Activated B cell treated with CpG ODN at 0.5 μM for 24 hours (primary cell): ENCODE results near the gene ITGB2. TPM values are rescaled to one million over a fixed set of nuclear protein-coding genes. Genes with fewer than 3 reads are reported as not detected.

ENCODE experiments used
- ATAC-seq: fragments of 200-7000 bp; cut with Tn5 transposase; one replicate; pipeline ENCODE4 v1.10.0; 2021; ENCODE audit warnings: low read depth, mild to moderate bottlenecking, moderate library complexity
- CTCF ChIA-PET: fragments of 350-600 bp; sonication (Branson Sonifier 250); formaldehyde crosslinking; loops from one replicate; lab custom pipeline; 2021; ENCODE audit warnings: antibody characterized with exemption; lab: Charles Lee
- POLR2A ChIA-PET: fragments of 350-600 bp; sonication (Branson Sonifier 250); formaldehyde crosslinking; loops from one replicate; lab custom pipeline; 2021; ENCODE audit warnings: antibody characterized with exemption; lab: Charles Lee
- DNase-seq: peaks from one replicate; pipeline ENCODE4 v3.0.0; 2022
- H3K27ac Mint-ChIP-seq: one replicate; pipeline ENCODE4 v1.8.0; 2020; ENCODE audit warnings: mixed read lengths
- H3K27me3 Mint-ChIP-seq: one replicate; pipeline ENCODE4 v1.8.0; 2021; ENCODE audit warnings: mixed read lengths
- H3K36me3 Mint-ChIP-seq: one replicate; pipeline ENCODE4 v1.8.0; 2021; ENCODE audit warnings: low read depth, mixed read lengths
- H3K4me1 Mint-ChIP-seq: one replicate; pipeline ENCODE4 v1.8.0; 2021; ENCODE audit warnings: mixed read lengths
- H3K4me3 Mint-ChIP-seq: one replicate; pipeline ENCODE4 v1.8.0; 2020; ENCODE audit warnings: mild to moderate bottlenecking, mixed read lengths
- H3K9me3 Mint-ChIP-seq: one replicate; pipeline ENCODE4 v1.8.0; 2020; ENCODE audit warnings: mixed read lengths
- CTCF ChIP-seq: fragments of 200-600 bp; IDR thresholded peaks from one replicate; pipeline ENCODE4 v1.8.0; 2022; ENCODE audit warnings: antibody characterized with exemption, mild to moderate bottlenecking
- intact Hi-C: fragments of 100-400 bp; cut with micrococcal nuclease; formaldehyde crosslinking; loops from one replicate; pipeline ENCODE4 v1.15.1; 2024
- total RNA-seq: library from RNA; stranded (reverse); gene quantifications from 2 replicates; pipeline ENCODE4 v1.2.3, GENCODE V29; 2022

ITGB2 gene
- total RNA-seq, 1 donor from 2014 or later: 124 TPM

GRCh38 chr21:44890338-44890931 lies 30.3 kb downstream of the ITGB2 start:
- ATAC-seq (no peak), DNase-seq (no peak)
- no peak for TF ChIP-seq CTCF
- intact Hi-C loops: no loop called here
- no peak overlapping the region for H3K27ac Mint-ChIP-seq
- H3K9me3 Mint-ChIP-seq: no peaks in the 10 kb centered on the region
- H3K27me3 Mint-ChIP-seq: no peaks in the 10 kb centered on the region
- peaks cover 20% of the 10 kb centered on the region for H3K4me1 Mint-ChIP-seq
- no peak overlapping the region for H3K4me3 Mint-ChIP-seq
- ChIA-PET POLR2A (interaction anchor here (9.0 kb wide), 1 partner anchor 40 kb away, joined by 84 read pairs; no protein-coding TSS in a partner anchor), CTCF (interaction anchor here (7.1 kb wide), 1 partner anchor 42 kb away, joined by 97 read pairs; no protein-coding TSS in a partner anchor)
- H3K36me3 Mint-ChIP-seq: peaks cover 51% of the 10 kb centered on the region

GRCh38 chr21:44889625-44890337 lies 30.9 kb downstream of the ITGB2 start:
- no peak for TF ChIP-seq CTCF
- DNase-seq (no peak), ATAC-seq (no peak)
- intact Hi-C loops: no loop called here
- POLR2A ChIA-PET: interaction anchor here (9.0 kb wide), 1 partner anchor 40 kb away, joined by 84 read pairs; no protein-coding TSS in a partner anchor
- no peak overlapping the region for H3K4me3 Mint-ChIP-seq
- peaks cover 15% of the 10 kb centered on the region for H3K4me1 Mint-ChIP-seq
- H3K27me3 Mint-ChIP-seq: no peaks in the 10 kb centered on the region
- no peaks in the 10 kb centered on the region for H3K9me3 Mint-ChIP-seq
- H3K27ac Mint-ChIP-seq: no peak overlapping the region
- H3K36me3 Mint-ChIP-seq: peaks cover 47% of the 10 kb centered on the region
- CTCF ChIA-PET: interaction anchor here (7.1 kb wide), 1 partner anchor 43 kb away, joined by 97 read pairs; no protein-coding TSS in a partner anchor

- Mint-ChIP-seq H3K4me1 (peaks cover 11% of the 10 kb centered on the region), H3K36me3 (peaks cover 43% of the 10 kb centered on the region), H3K9me3 (no peaks in the 10 kb centered on the region), H3K27me3 (no peaks in the 10 kb centered on the region), H3K27ac (no peak overlapping the region), H3K4me3 (no peak overlapping the region)
- ATAC-seq (no peak), DNase-seq (no peak)
- ChIA-PET CTCF (no interaction called here), POLR2A (interaction anchor here (0.6 to 1.6 kb wide), 3 partner anchors 15 to 185 kb away, joined by 3 to 4 read pairs (median 4); partner anchors contain the start of gene PTTG1IP)
- intact Hi-C loops: no loop called here
- no peak for TF ChIP-seq CTCF
Measured at GRCh38 chr21:44888581-44889550, 31.8 kb downstream of the ITGB2 start.

- no peak overlapping the region for H3K27ac Mint-ChIP-seq
- intact Hi-C loops: no loop called here
- H3K36me3 Mint-ChIP-seq: peaks cover 37% of the 10 kb centered on the region
- H3K9me3 Mint-ChIP-seq: no peaks in the 10 kb centered on the region
- no peak overlapping the region for H3K4me3 Mint-ChIP-seq
- DNase-seq (no peak), ATAC-seq (no peak)
- CTCF ChIA-PET: no interaction called here
- POLR2A ChIA-PET: interaction anchor here (0.6 to 1.6 kb wide), 3 partner anchors 14 to 186 kb away, joined by 3 to 4 read pairs (median 4); partner anchors contain the start of gene PTTG1IP
- no peak for TF ChIP-seq CTCF
- peaks cover 7% of the 10 kb centered on the region for H3K4me1 Mint-ChIP-seq
- no peaks in the 10 kb centered on the region for H3K27me3 Mint-ChIP-seq
Measured at GRCh38 chr21:44887807-44888580, 32.7 kb downstream of the ITGB2 start.
